ENCODE measurements around the gene UCHL5. TPM values are rescaled to one million over a fixed set of nuclear protein-coding genes. Genes with fewer than 3 reads are reported as not detected.

The UCHL5 gene
- total and polyA plus RNA-seq, 2 of the 13 experiments (the other 11 are each of a cell fraction or from before 2014, with no cell fraction given) = 18.2 to 44.1 TPM

GRCh38 chr1:192973988-192974387 is 85.2 kb downstream of the UCHL5 start (continued):
- TF ChIP-seq, protein P1, sequence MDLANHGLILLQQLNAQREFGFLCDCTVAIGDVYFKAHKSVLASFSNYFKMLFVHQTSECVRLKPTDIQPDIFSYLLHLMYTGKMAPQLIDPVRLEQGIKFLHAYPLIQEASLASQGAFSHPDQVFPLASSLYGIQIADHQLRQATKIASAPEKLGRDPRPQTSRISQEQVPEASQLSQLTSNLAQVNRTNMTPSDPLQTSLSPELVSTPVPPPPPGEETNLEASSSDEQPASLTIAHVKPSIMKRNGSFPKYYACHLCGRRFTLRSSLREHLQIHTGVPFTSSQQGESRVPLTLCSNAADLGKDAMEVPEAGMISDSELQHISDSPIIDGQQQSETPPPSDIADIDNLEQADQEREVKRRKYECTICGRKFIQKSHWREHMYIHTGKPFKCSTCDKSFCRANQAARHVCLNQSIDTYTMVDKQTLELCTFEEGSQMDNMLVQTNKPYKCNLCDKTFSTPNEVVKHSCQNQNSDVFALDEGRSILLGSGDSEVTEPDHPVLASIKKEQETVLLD (CRISPR knock-in tag; IDR thresholded peaks at IDR 0.05; ENCODE audit: low read depth) = no peak
- TF ChIP-seq NPAS2 (CRISPR knock-in tag; IDR thresholded peaks at IDR 0.05; ENCODE audit: borderline replicate concordance) (no peak), ZNF180 (CRISPR knock-in tag; IDR thresholded peaks at IDR 0.05; ENCODE audit: borderline replicate concordance, low read depth) (no peak), ZNF768 (CRISPR knock-in tag; IDR thresholded peaks at IDR 0.05) (no peak), ZNF674 (CRISPR knock-in tag; IDR thresholded peaks at IDR 0.05; ENCODE audit: low read depth) (no peak), ZNF383 (CRISPR knock-in tag; IDR thresholded peaks at IDR 0.05; ENCODE audit: borderline replicate concordance) (no peak), ZNF670 (CRISPR knock-in tag; IDR thresholded peaks at IDR 0.05; ENCODE audit: borderline replicate concordance) (no peak), HMGXB3 (CRISPR knock-in tag; IDR thresholded peaks at IDR 0.05; ENCODE audit: borderline replicate concordance) (no peak), KDM5A (IDR thresholded peaks at IDR 0.05; ENCODE audit: borderline replicate concordance, low read length) (no peak), ADNP (CRISPR knock-in tag; IDR thresholded peaks at IDR 0.05) (no peak)

Measured in HepG2 (cell line).